Esophagus muscularis mucosa (tissue), 4 donors: ENCODE measurements around the gene IGF2BP3. TPM values are rescaled to one million over a fixed set of nuclear protein-coding genes. Genes with fewer than 3 reads are reported as not detected.
A peak's percentile ranks its signal among the peaks of the same experiment; 100 is the strongest.

ENCODE experiments used
- DNase-seq: peaks from one replicate; pipeline ENCODE4 v3.0.0-alpha.2; 2017; ENCODE audit errors: extremely low spot score
- H3K27ac ChIP-seq, 4 donors: fragments of 200-600 bp; sonication (generic); replicated peaks in 1 of 4; 1 replicate in 3 of 4; 2 replicates in 1 of 4; pipeline ENCODE4 v1.5.1; 2016 to 2019; ENCODE audit warnings: mild to moderate bottlenecking in 1 of 4
- H3K27me3 ChIP-seq, 4 donors: fragments of 200-600 bp; sonication (generic); one replicate each; pipeline versions ENCODE4 v1.5.1 to v1.6.0; 2016 to 2019
- H3K36me3 ChIP-seq, 4 donors: fragments of 200-600 bp; sonication (generic); one replicate each; pipeline ENCODE4 v1.5.1; 2016 to 2019
- H3K4me1 ChIP-seq, 4 donors: fragments of 200-600 bp; sonication (generic); one replicate each; pipeline ENCODE4 v1.5.1; 2016 to 2019
- H3K4me3 ChIP-seq, 4 donors: fragments of 200-600 bp; sonication (generic); 1 replicate in 2 of 4; 2 replicates in 2 of 4; pipeline ENCODE4 v1.5.1; 2016 to 2019; ENCODE audit warnings: mild to moderate bottlenecking in 4 of 4, moderate library complexity in 1 of 4
- H3K9me3 ChIP-seq, 4 donors: fragments of 200-600 bp; sonication (generic); 1 replicate in 3 of 4; 2 replicates in 1 of 4; pipeline ENCODE4 v1.5.1; 2016 to 2019
- CTCF ChIP-seq, 3 experiments: fragments of 200-600 bp in 2 of 3; fragments of 450-650 bp in 1 of 3; sonication (generic) in 2 of 3; IDR thresholded peaks; one replicate each; pipeline ENCODE4 v1.5.1; 2017 to 2019; ENCODE audit warnings: antibody characterized with exemption in 3 of 3, mild to moderate bottlenecking in 2 of 3, moderate library complexity in 1 of 3
- EP300 ChIP-seq: sonication (generic); formaldehyde crosslinking; IDR thresholded peaks from one replicate; pipeline ENCODE4 v1.6.1; 2017; ENCODE audit warnings: antibody characterized with exemption
- POLR2A ChIP-seq: fragments of 450-650 bp; IDR thresholded peaks from one replicate; pipeline ENCODE4 v1.6.1; 2017; ENCODE audit warnings: antibody characterized with exemption, moderate library complexity, mild to moderate bottlenecking, low read depth
- POLR2AphosphoS5 ChIP-seq, 2 donors: sonication (generic); formaldehyde crosslinking; IDR thresholded peaks; one replicate each; pipeline ENCODE4 v1.6.1; 2017; ENCODE audit warnings: antibody characterized with exemption in 2 of 2
- WGBS: methylation state at CpG from one replicate; pipeline ENCODE4 v1.1.5; 2018; 5-methylcytosine and 5-hydroxymethylcytosine counted together
- intact Hi-C: fragments of 100-400 bp; cut with DNase I; formaldehyde crosslinking; loops from one replicate; pipeline ENCODE4 v1.15.1; 2023
- total RNA-seq, 4 donors: library from RNA; depleted of rRNA; stranded (reverse); fragments of >200 nt; gene quantifications; one replicate each; pipeline versions ENCODE4 v1.1.0 to v1.2.1, GENCODE V29; 2016

The IGF2BP3 gene
- total RNA-seq, 4 donors from 2014 or later, result 0.45 to 1.7 TPM; not detected in 2

- TF ChIP-seq EP300 (no peak), POLR2AphosphoS5 (IDR thresholded peaks at IDR 0.05) (peak in 1 of 2 donors; percentile 49), POLR2A (no peak), CTCF (IDR thresholded peaks at IDR 0.05) (no peak)
- no peaks in the 10 kb centered on the region for H3K9me3 ChIP-seq
- 6% methylated on average over 15 of the region's 15 CpGs for WGBS
- H3K36me3 ChIP-seq, result no peaks in the 10 kb centered on the region
- no peak for DNase-seq
- intact Hi-C loops, result no loop called here
- peaks cover 26 to 30% (median 29%) of the 10 kb centered on the region in 4 donors for H3K4me1 ChIP-seq
- H3K4me3 ChIP-seq, result peak overlapping the region in 3 of 4 donors; percentile 29 to 36 (median 33)
- peaks cover 14 to 99% (median 82%) of the 10 kb centered on the region in 4 donors for H3K27me3 ChIP-seq
- H3K27ac ChIP-seq, result no peak overlapping the region
Measured at GRCh38 chr7:23474829-23475575, 4.7 kb upstream of the IGF2BP3 start.

GRCh38 chr7:23474094-23474828, 4.0 kb upstream of the IGF2BP3 start:
- no peaks in the 10 kb centered on the region for H3K36me3 ChIP-seq
- H3K27me3 ChIP-seq, result peaks cover 20 to 100% (median 89%) of the 10 kb centered on the region in 4 donors
- no peaks in the 10 kb centered on the region for H3K9me3 ChIP-seq
- peak; percentile 91 for DNase-seq
- WGBS, result 5% methylated on average over 31 of the region's 66 CpGs
- no peak overlapping the region for H3K27ac ChIP-seq
- peaks cover 33 to 37% (median 37%) of the 10 kb centered on the region in 4 donors for H3K4me1 ChIP-seq
- peak overlapping the region; percentile 29 to 53 (median 34) for H3K4me3 ChIP-seq
- intact Hi-C loops, result no loop called here
- no peak for TF ChIP-seq CTCF (IDR thresholded peaks at IDR 0.05)
- no peak for TF ChIP-seq POLR2A
- no peak for TF ChIP-seq POLR2AphosphoS5 (IDR thresholded peaks at IDR 0.05)
- no peak for TF ChIP-seq EP300

DNA sequence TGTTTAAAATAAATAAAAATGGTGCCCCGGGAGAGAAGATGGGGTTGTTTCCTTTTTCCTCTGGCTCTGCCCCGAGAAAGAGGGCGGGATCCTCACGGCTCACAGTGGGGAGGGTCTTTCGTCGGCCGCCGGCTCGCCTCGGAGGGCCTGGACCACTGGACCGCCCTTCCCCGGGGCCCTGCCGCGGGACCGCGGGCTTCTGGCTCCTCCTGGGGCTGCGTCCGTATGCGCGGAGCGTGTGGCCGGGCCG, 3.5 kb upstream of the IGF2BP3 start:
- H3K4me1 ChIP-seq, result peaks cover 38 to 42% (median 42%) of the 10 kb centered on the region in 4 donors
- WGBS, result 2% methylated on average over 10 of the region's 23 CpGs
- no peaks in the 10 kb centered on the region for H3K9me3 ChIP-seq
- DNase-seq, result peak; percentile 50
- H3K27ac ChIP-seq, result no peak overlapping the region
- TF ChIP-seq POLR2A (no peak), CTCF (IDR thresholded peaks at IDR 0.05) (no peak), POLR2AphosphoS5 (IDR thresholded peaks at IDR 0.05) (no peak), EP300 (no peak)
- intact Hi-C loops, result no loop called here
- H3K36me3 ChIP-seq, result no peaks in the 10 kb centered on the region
- H3K27me3 ChIP-seq, result peaks cover 23 to 100% (median 93%) of the 10 kb centered on the region in 4 donors
- H3K4me3 ChIP-seq, result peak overlapping the region; percentile 29 to 53 (median 34)

GRCh38 chr7:23472956-23473843, 2.9 kb upstream of the IGF2BP3 start:
- WGBS, result 35% methylated on average over 16 of the region's 16 CpGs
- TF ChIP-seq POLR2AphosphoS5 (IDR thresholded peaks at IDR 0.05) (no peak), POLR2A (no peak), CTCF (IDR thresholded peaks at IDR 0.05) (no peak), EP300 (no peak)
- H3K27ac ChIP-seq, result no peak overlapping the region
- H3K27me3 ChIP-seq, result peaks cover 23 to 100% (median 93%) of the 10 kb centered on the region in 4 donors
- H3K4me3 ChIP-seq, result peak overlapping the region in 2 of 4 donors; percentile 33 to 36
- DNase-seq, result peak; percentile 53
- no peaks in the 10 kb centered on the region for H3K36me3 ChIP-seq
- no peaks in the 10 kb centered on the region for H3K9me3 ChIP-seq
- peaks cover 43 to 48% (median 47%) of the 10 kb centered on the region in 4 donors for H3K4me1 ChIP-seq
- intact Hi-C loops, result no loop called here
